Measurements from ENCODE around the gene POLR2E.

POLR2E gene

GRCh38 chr19:1113986-1114483, 18.9 kb upstream of the POLR2E start:
- Histone ChIP-seq H3K9me2 (replicated peaks; ENCODE audit: low read depth, low read length) (no peaks in the 10 kb centered on the region), H3K4me2 (ENCODE audit: low read depth, low read length, poor library complexity, severe bottlenecking) (no peak overlapping the region), H3F3A (ENCODE audit: low read depth) (no peaks in the 10 kb centered on the region), H3K9ac (ENCODE audit: low read depth, low read length, poor library complexity, severe bottlenecking) (no peak overlapping the region), H4K20me1 (ENCODE audit: insufficient read depth, low read length, poor library complexity, severe bottlenecking) (no peaks in the 10 kb centered on the region), H3K79me2 (ENCODE audit: insufficient read depth, low read length) (no peaks in the 10 kb centered on the region), H3K27me3 (ENCODE audit: insufficient read depth, low read length, poor library complexity, severe bottlenecking) (no peaks in the 10 kb centered on the region), H3K9me3 (ENCODE audit: insufficient read depth, low read depth, low read length) (no peaks in the 10 kb centered on the region), H3K4me1 (ENCODE audit: insufficient read depth, low read length, poor library complexity, severe bottlenecking) (no peaks in the 10 kb centered on the region), H2AFZ (ENCODE audit: low read length) (no peak overlapping the region), H3K36me3 (ENCODE audit: insufficient read depth, low read length) (peaks cover 27% of the 10 kb centered on the region; the same call in 1 of the 2 replicates), H3K4me3 (ENCODE audit: low read length, poor library complexity, severe bottlenecking) (no peak overlapping the region)
- TF ChIP-seq EZH2phosphoT487 (IDR thresholded peaks at IDR 0.05; ENCODE audit: borderline replicate concordance), result no peak
- TF ChIP-seq CTCF (conservative IDR thresholded peaks at IDR 0.05; ENCODE audit: low read length), result no peak

DNA sequence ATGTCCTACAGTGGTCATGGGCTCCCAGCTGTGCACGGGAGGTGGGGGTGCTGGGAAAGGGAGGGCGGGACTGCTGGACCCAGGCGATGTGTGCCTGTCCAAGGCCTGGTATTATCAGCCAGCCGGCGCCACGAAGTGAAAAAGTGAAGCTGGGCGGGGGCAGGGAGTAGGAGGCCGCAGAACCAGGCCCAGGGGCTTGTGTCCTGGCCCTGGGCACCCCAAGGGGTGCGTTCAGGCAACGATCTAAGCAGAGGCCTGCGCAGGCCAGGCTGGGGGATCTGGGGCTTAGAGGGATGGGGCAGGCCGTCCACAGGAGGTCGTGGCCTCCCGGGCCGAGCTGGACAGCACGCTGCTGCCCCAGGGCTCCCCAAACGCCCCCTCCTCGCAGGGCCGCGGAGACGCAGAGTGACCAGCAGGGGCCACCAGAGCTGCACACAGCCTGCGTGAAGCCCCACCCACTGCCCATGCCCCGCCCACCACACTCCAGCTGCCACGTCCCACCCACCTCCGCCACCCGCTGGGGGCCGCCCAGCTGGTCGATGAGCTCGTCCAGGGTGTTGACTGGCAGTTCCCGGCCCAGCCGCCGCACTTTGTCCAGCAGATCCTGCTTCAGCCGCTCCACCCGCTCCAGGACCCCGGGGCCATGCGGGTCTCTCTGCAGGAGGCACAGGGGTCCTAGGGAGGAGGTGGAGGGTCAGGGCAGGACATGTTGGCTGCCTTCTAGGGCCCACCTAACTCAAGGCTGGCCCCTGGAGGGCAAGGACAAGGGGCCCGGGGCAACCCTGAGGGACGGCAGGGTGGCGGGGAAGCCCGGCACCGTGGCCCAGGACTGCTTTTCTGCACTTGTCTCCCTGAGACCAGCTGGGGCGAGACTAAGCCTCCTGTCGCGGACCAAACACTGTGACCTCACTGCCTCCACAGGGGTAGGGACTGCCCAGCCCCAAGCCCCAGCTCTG, 18.1 kb upstream of the POLR2E start:
- Histone ChIP-seq H3K4me3 (ENCODE audit: low read length, poor library complexity, severe bottlenecking) (no peak overlapping the region), H3K9ac (ENCODE audit: low read depth, low read length, poor library complexity, severe bottlenecking) (no peak overlapping the region), H3K27me3 (ENCODE audit: insufficient read depth, low read length, poor library complexity, severe bottlenecking) (no peaks in the 10 kb centered on the region), H3K9me2 (replicated peaks; ENCODE audit: low read depth, low read length) (no peaks in the 10 kb centered on the region), H3K4me1 (ENCODE audit: insufficient read depth, low read length, poor library complexity, severe bottlenecking) (no peaks in the 10 kb centered on the region), H3K9me3 (ENCODE audit: insufficient read depth, low read depth, low read length) (no peaks in the 10 kb centered on the region), H3K79me2 (ENCODE audit: insufficient read depth, low read length) (no peaks in the 10 kb centered on the region), H3K36me3 (ENCODE audit: insufficient read depth, low read length) (peaks cover 27% of the 10 kb centered on the region; the same call in 1 of the 2 replicates), H2AFZ (ENCODE audit: low read length) (no peak overlapping the region), H3F3A (ENCODE audit: low read depth) (no peaks in the 10 kb centered on the region), H3K4me2 (ENCODE audit: low read depth, low read length, poor library complexity, severe bottlenecking) (no peak overlapping the region), H4K20me1 (ENCODE audit: insufficient read depth, low read length, poor library complexity, severe bottlenecking) (no peaks in the 10 kb centered on the region)
- TF ChIP-seq CTCF (conservative IDR thresholded peaks at IDR 0.05; ENCODE audit: low read length) (peak; percentile 70), EZH2phosphoT487 (IDR thresholded peaks at IDR 0.05; ENCODE audit: borderline replicate concordance) (no peak)

GRCh38 chr19:1112268-1113029, 17.3 kb upstream of the POLR2E start:
- H3K9me2 ChIP-seq (replicated peaks; ENCODE audit: low read depth, low read length), result no peaks in the 10 kb centered on the region
- no peaks in the 10 kb centered on the region for H3K27me3 ChIP-seq (ENCODE audit: insufficient read depth, low read length, poor library complexity, severe bottlenecking)
- H3F3A ChIP-seq (ENCODE audit: low read depth), result no peaks in the 10 kb centered on the region
- no peaks in the 10 kb centered on the region for H3K9me3 ChIP-seq (ENCODE audit: insufficient read depth, low read depth, low read length)
- no peak overlapping the region for H2AFZ ChIP-seq (ENCODE audit: low read length)
- no peak overlapping the region for H3K9ac ChIP-seq (ENCODE audit: low read depth, low read length, poor library complexity, severe bottlenecking)
- H3K79me2 ChIP-seq (ENCODE audit: insufficient read depth, low read length), result no peaks in the 10 kb centered on the region
- no peak for TF ChIP-seq CTCF (conservative IDR thresholded peaks at IDR 0.05; ENCODE audit: low read length)
- no peak for TF ChIP-seq EZH2phosphoT487 (IDR thresholded peaks at IDR 0.05; ENCODE audit: borderline replicate concordance)
- H3K4me3 ChIP-seq (ENCODE audit: low read length, poor library complexity, severe bottlenecking), result no peak overlapping the region
- H3K4me2 ChIP-seq (ENCODE audit: low read depth, low read length, poor library complexity, severe bottlenecking), result no peak overlapping the region
- H3K4me1 ChIP-seq (ENCODE audit: insufficient read depth, low read length, poor library complexity, severe bottlenecking), result no peaks in the 10 kb centered on the region
- H4K20me1 ChIP-seq (ENCODE audit: insufficient read depth, low read length, poor library complexity, severe bottlenecking), result no peaks in the 10 kb centered on the region
- peaks cover 20% of the 10 kb centered on the region; the same call in 1 of the 2 replicates for H3K36me3 ChIP-seq (ENCODE audit: insufficient read depth, low read length)

Measured in Loucy (cell line).